ENCODE measurements around the gene RHBG. TPM values are rescaled to one million over a fixed set of nuclear protein-coding genes. Genes with fewer than 3 reads are reported as not detected.

The RHBG gene
- total and polyA plus RNA-seq, 2 experiments from 2014 or later = 1.2 to 1.6 TPM

DNA sequence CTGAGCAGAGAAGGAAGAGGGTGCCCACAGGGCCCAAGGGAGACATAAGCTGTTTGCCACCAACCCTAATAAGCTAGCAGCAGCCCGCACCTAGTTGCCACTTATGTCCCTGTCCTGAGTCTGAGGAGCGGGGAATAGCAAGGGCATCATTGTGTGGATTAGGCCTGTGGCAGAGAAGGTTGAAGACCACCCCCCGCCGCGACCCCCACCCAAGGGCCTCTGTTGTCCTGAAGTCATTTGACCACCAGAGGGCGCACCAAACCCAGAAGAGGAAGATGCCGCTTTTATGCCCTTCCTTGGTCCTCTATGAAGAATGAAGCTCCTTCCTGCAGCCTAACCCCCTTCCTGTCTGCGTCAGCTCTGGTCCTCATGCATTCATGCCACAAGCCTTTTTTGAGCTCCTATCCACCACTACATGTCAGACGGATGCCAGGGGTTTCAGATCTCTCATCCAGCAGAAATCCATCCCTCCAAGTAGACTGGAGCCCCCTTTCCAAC is 16.6 kb downstream of the RHBG start:
- TF ChIP-seq CTCF (conservative IDR thresholded peaks at IDR 0.05; ENCODE audit: low read depth in 2 of 2) (peak; percentile 92 to 96), CREB1 (CRISPR knock-in tag; IDR thresholded peaks at IDR 0.05; ENCODE audit: low read depth) (no peak), ZNF114 (CRISPR knock-in tag; IDR thresholded peaks at IDR 0.05) (no peak)
- H3K27ac Mint-ChIP-seq = no peak overlapping the region
- Histone ChIP-seq H3K79me2 (replicated peaks; ENCODE audit: insufficient read depth) (no peaks in the 10 kb centered on the region), H3K27me3 (ENCODE audit: insufficient read depth) (peaks cover 49% of the 10 kb centered on the region), H3K4me3 (no peak overlapping the region), H3K4me2 (no peak overlapping the region), H3K36me3 (ENCODE audit: insufficient read depth) (no peaks in the 10 kb centered on the region), H4K20me1 (replicated peaks; ENCODE audit: insufficient read depth) (no peaks in the 10 kb centered on the region), H2AFZ (no peak overlapping the region), H3K9me2 (ENCODE audit: insufficient read depth) (no peaks in the 10 kb centered on the region), H3K27ac (ENCODE audit: low read depth) (no peak overlapping the region), H3F3A (replicated peaks; ENCODE audit: low read depth) (peaks cover 27% of the 10 kb centered on the region), H3K4me1 (ENCODE audit: insufficient read depth) (peaks cover 23% of the 10 kb centered on the region)
- peaks cover 62% of the 10 kb centered on the region for H3K27me3 Mint-ChIP-seq (ENCODE audit: insufficient read depth, low read depth, poor library complexity)
- peaks cover 33% of the 10 kb centered on the region for H3K4me1 Mint-ChIP-seq
- no peaks in the 10 kb centered on the region for H3K36me3 Mint-ChIP-seq (ENCODE audit: low read depth)
- peak; percentile 89 for DNase-seq (ENCODE audit: low spot score)
- no peak overlapping the region for H3K4me3 Mint-ChIP-seq
- ATAC-seq = peak; percentile 5
- H3K9me3 Mint-ChIP-seq = no peaks in the 10 kb centered on the region

DNA sequence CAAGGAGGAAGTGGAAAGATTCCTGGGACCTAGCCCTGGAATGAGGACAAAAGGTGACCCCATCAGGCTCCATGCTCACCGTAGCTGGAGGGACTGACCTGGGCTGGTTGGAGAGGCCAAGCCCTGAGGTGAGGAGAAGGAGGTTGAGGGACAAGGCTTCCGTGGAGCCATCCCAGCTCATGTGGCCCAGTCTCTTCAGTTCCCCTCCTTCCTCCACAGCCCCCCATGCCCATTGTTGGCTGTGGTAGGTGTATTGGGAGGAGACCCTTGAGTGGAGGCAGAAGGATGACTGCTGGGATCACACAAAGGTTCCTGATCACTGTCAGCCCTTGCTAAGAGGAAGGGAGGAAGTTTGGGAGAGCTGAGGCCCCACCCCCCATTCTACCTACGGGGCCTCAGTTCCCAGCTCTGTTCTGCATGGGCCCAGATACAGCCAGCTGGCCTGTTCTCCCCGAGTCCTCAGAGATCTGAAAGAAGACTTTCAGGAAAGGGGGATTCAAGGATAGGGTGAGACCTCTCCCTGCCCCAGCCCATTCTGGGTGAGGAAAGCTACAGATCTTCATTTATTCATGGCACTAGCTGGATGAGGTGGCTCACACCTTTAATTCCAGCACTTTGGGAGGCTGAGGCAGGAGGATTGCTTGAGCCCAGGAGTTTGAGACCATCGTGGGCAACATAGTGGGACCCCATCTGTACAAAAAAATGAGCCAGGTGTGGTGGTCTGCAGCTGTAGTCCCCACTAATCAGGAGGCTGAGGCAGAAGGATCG is 17.3 kb downstream of the RHBG start:
- H3K9me3 Mint-ChIP-seq = no peaks in the 10 kb centered on the region
- no peaks in the 10 kb centered on the region for H3K36me3 Mint-ChIP-seq (ENCODE audit: low read depth)
- H3K4me1 ChIP-seq (ENCODE audit: insufficient read depth) = peaks cover 30% of the 10 kb centered on the region
- H2AFZ ChIP-seq = no peak overlapping the region
- no peaks in the 10 kb centered on the region for H3K9me2 ChIP-seq (ENCODE audit: insufficient read depth)
- no peaks in the 10 kb centered on the region for H3K79me2 ChIP-seq (replicated peaks; ENCODE audit: insufficient read depth)
- no peak overlapping the region for H3K4me3 ChIP-seq
- H3K27ac Mint-ChIP-seq = no peak overlapping the region
- H3F3A ChIP-seq (replicated peaks; ENCODE audit: low read depth) = peaks cover 27% of the 10 kb centered on the region
- H3K4me3 Mint-ChIP-seq = no peak overlapping the region
- H3K4me1 Mint-ChIP-seq = peaks cover 40% of the 10 kb centered on the region
- peaks cover 66% of the 10 kb centered on the region for H3K27me3 Mint-ChIP-seq (ENCODE audit: insufficient read depth, low read depth, poor library complexity)
- no peak overlapping the region for H3K27ac ChIP-seq (ENCODE audit: low read depth)
- ATAC-seq = no peak
- peaks cover 57% of the 10 kb centered on the region for H3K27me3 ChIP-seq (ENCODE audit: insufficient read depth)
- DNase-seq (ENCODE audit: low spot score) = no peak
- H4K20me1 ChIP-seq (replicated peaks; ENCODE audit: insufficient read depth) = no peaks in the 10 kb centered on the region
- H3K36me3 ChIP-seq (ENCODE audit: insufficient read depth) = no peaks in the 10 kb centered on the region
- no peak overlapping the region for H3K4me2 ChIP-seq
- TF ChIP-seq ZNF331 (CRISPR knock-in tag; IDR thresholded peaks at IDR 0.05; ENCODE audit: low read depth) (no peak), STAT1 (IDR thresholded peaks at IDR 0.05; ENCODE audit: unreplicated experiment) (no peak), NANOG (IDR thresholded peaks at IDR 0.05; ENCODE audit: borderline replicate concordance) (no peak), CREB1 (CRISPR knock-in tag; IDR thresholded peaks at IDR 0.05; ENCODE audit: low read depth) (no peak), JUNB (IDR thresholded peaks at IDR 0.05; ENCODE audit: unreplicated experiment) (no peak), EZH2 (IDR thresholded peaks at IDR 0.05; ENCODE audit: low read depth, unreplicated experiment) (no peak), POLR2AphosphoS5 (IDR thresholded peaks at IDR 0.05; ENCODE audit: low read depth) (no peak), CTCF (conservative IDR thresholded peaks at IDR 0.05; ENCODE audit: low read depth in 2 of 2) (no peak), ZNF462 (CRISPR knock-in tag; IDR thresholded peaks at IDR 0.05) (no peak), ZNF114 (CRISPR knock-in tag; IDR thresholded peaks at IDR 0.05) (no peak)

All from GM23338 (cell line).